T-helper 22 cell (primary cell): ENCODE measurements around the gene B9D2.
"Not testable (repeated sequence)": the region's sequence is repeated elsewhere in the genome, so short reads cannot be mapped to it uniquely, and the experiment has no call there.

Experiments used
- DNase-seq: peaks from one replicate; pipeline ENCODE4 v3.0.0-alpha.2; 2020; ENCODE audit warnings: low read depth

B9D2 gene

DNA sequence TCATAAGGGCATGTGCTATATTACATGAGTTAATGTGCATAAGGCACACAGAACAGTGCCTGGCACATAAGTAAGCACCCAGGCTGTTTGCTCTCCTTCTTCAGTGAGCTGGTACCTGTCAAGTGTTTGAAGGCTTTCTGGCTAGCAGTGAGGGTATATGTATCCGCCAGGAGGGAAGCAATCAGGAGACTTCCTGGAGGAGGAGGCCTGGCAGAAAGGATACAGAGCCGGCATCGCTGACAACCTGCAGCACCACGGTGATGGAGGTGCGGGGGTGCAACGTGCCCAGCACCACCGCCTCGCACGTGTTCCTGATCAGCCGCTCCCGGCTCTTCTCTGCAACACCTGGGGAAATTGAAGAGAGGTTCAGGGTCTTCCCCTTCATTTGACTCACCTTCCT is 27.7 kb upstream of the B9D2 start:
- no peak for DNase-seq

DNA sequence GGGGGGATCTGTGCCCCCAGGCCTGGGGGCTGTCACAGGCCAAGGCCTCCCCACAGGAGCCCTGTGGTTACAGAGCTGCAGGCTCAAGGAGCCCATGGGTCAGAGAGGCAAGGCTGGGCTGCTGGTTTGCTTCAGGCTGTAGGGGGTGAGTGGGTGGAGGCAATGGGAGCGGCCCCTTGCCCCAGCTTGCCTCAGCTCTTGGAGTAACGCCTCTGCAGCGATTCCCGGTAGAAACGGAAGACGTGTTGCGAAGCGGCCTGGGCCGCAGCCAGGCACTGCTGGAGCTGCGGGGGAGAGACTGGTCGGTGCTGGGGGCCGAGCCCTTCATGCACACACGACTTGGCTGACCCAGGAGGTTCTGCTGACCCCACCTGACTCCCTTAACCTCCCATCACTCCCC is 22.5 kb upstream of the B9D2 start:
- no peak for DNase-seq

DNA sequence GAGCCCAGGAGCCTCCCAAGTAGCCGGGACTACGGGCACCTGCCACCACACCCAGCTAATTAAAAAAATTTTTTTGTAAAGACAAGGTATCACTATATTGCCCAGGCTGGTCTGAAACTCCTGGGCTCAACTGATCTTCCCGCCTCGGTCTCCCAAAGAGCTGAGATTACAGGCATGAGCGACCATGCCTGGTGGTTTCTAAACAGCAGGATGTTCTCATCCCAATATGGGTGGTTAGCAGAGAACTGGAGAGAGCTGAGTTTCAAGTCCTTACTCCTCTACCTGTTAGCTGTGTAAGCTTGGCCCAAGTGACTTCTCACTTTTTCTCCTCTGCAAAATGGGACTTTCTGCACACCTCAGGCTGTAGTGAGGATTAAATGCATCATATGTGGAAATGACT is 20.4 kb upstream of the B9D2 start:
- no peak for DNase-seq

DNA sequence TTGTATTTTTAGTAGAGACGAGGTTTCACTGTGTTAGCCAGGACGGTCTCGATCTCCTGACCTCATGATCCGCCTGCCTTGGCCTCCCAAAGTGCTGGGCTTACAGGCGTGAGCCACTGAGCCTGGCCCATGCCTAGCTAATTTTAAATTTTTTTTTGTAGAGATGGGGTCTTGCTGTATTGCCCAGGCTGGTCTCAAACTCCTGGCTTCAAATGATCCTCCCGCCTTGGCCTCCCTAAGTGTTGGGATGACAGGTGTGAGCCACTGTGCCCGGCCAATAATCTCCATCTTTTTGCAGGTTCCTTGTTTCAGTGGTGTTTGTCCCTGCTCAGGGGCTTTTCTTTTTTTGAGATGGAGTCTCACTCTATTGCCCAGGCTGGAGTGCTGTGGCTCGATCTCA is 17.6 kb upstream of the B9D2 start:
- not testable (repeated sequence) for DNase-seq

DNA sequence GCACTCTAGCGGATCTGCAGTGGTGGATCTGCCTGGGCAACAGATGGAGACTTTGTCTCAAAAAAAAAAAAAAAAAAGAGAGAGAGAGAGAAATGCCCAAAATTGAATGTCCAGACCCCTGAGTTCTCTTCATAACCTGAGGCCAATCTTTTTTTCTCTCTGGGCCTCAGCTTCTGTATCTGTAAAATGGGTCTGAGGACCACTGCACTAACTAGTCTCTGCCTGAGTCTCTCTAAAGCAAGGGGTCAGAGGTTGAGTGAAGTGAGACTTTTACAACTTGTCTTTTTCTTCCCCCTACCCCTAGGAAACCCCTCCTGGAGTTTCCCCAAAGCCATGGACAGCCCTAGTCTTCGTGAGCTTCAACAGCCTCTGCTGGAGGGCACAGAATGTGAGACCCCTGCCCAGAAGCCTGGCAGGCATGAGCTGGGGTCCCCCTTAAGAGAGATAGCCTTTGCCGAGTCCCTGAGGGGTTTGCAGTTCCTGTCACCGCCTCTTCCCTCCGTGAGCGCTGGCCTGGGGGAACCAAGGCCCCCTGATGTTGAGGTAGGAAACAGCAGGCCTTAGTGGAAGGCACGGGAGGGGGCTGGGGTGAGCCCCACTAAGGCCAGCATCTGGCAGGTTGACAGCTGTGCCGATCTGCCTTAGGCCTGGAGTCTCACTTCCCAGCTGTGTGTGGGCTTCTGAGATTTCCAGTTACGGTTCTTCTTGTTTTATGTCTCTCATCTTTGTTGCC is 14.2 kb upstream of the B9D2 start:
- no peak for DNase-seq

DNA sequence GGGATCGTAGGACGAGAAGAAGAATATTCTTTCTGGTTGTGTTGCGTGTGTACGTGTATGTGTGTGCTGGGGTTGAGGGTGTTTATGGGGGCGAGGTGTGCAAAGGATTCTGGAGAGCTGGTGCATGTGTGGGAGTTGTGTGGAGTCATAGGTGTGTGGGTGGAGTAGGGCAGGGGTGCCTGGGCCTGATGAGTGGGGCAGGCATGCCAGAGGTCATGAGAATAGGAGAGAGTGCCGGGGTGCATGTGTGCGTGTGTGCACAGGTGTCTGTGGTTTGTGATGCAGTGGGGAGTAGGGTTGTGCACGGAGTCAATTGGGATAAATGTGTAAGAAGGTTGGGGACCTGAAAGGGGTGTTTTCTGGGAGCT is 13.0 kb upstream of the B9D2 start:
- DNase-seq = no peak

DNA sequence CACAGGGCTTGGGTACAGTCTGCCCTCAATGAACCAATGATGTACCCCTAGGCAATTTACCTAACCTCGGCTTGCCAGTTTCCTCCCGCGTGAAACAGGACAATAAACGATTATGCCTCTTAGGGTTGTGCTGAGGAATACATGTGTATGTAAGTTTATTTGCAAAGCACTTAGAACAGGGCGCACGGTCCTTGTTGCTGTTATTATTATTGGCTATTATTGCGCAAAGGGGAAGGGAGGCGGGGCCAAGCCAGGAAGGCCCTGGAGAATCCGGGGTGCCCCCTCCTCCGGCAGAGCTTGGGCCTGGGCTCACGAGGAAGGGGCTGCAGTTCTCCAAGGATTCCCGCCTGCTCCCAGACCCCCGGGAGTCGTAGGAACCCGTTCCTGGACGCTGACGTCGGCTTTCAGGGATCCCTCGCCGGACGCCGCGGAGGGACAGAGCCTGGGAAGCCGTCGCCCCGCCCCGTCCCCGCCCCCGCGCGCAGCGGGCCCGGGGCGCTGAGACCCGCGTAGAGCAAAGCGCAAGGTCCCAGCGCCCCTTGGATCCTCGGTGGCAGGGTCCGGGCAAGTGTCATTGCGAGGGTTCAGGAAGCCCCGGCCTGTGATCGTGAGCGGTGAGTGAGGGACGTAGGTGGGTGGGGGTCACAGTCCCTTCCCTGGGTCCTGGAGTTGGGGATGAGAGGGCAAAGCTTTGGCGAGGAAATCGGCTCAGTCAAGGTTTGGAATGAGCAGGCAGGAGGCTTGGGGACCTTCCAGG is 12.5 kb upstream of the B9D2 start, which contains the start of gene TMEM91:
TMEM91 (plus strand) TSS at position 293 of the 757 bp plus-strand sequence. CDS start 1,777 bp downstream, outside the sequence.
- DNase-seq = no peak

DNA sequence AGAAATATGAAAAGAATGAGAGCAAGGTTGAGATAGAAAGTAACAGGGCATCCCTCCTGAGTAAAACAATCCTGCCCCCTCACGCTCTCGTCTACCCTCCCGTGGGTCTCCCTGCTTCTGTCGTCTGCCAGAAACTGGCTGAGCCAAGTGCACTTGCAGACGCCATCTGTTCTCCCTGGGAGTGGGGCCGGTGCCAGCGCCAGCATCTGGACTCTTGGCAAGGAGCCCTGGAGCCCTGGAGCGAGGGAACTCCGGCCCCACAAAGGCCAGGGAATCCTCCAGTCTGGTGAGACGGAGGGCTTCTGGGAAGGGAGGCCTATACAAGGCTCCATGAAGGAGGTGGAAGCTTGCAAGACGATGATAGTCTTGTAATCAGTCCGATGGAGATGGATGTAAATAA is 10.0 kb upstream of the B9D2 start:
- no peak for DNase-seq

DNA sequence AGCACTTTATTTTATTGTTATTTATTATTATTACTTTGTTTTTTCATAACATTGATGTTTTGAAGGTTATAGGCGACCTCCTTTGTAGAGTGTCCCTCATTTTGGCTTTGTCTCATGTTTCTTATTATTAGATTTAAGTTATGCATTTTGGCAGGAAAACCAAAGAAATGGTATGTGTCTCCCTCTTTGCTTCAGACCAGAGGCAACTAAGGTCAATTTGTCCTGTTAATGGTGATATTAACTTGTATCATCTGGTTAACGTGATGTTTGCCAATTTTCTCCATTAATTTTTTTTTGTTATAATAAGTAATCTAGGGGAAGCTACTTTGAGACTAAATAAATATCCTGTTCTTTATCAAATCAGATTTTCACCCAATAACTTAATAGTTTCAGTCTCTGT is 8.6 kb upstream of the B9D2 start:
- DNase-seq = no peak

DNA sequence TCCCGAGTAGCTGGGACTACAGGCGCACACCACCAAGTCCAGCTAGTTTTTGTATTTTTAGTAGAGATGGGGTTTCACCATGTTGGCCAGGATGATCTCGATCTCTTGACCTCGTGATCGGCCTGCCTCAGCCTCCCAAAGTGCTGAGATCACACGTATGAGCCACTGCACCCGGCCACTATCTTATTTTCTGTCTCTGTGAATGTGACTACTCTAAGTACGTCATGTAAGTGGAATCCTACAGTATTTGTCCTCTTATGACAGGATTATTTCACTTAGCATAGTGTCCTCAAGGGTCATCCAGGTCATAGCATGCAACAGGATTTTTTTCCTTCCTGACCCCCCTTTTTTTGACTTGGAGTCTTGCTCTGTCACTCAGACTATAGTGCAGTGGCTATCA is 7.6 kb upstream of the B9D2 start:
- DNase-seq = no peak

DNA sequence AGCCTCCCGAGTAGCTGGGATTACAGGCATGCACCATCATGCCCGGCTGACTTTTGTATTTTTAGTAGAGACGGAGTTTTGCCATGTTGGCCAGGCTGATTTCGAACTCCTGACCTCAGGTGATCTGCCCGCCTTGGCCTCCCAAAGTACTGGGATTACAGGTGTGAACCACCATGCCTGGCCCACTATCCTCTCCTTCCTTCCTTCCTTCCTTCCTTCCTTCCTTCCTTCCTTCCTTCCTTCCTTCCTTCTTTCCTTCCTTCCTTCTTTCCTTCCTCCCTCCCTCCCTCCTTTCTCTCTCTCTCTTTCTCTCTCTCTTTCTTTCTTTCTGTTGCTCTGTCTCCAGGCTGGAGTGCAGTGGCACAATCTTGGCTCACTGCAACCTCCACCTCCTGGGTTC is 7.2 kb upstream of the B9D2 start:
- not testable (repeated sequence) for DNase-seq

DNA sequence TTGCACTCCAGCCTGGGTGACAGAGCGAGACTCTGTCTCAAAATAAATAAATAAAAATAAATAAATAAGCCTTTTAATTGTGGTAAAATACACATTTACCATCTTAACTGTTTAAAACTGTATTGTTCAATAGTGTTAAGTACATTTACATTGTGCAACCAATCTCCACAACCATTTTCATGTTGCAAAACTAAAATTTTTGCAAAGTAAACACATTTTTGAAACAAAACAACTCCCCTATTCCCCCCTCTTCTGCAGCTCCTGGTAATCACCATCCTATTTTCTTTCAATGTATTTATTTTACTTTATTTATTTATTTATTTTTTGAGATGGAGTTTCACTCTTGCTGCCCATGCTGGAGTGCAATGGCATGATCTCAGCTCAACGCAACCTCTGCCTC is 5.8 kb upstream of the B9D2 start:
- DNase-seq = no peak

DNA sequence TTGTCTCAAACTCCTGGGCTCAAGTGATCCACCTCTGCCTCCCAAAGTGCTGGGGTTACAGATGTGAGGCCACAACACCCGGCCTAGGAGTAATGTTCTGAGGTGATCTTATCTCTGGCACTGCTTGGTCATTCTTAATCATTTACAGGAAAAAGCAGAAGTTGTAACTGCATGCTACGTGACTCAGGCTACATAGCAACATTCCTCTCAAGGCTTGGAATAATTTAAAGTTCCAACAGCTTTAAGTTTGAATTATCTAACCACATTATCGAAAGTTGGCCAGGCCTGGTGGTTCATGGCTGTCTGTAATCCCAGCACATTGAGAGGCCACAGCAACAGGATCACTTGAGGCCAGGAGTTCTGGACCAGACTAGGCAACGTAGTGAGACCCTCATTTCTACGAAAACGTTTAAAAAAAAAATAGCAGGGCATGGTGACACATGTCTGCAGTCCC is 3.9 kb upstream of the B9D2 start:
- DNase-seq = no peak

DNA sequence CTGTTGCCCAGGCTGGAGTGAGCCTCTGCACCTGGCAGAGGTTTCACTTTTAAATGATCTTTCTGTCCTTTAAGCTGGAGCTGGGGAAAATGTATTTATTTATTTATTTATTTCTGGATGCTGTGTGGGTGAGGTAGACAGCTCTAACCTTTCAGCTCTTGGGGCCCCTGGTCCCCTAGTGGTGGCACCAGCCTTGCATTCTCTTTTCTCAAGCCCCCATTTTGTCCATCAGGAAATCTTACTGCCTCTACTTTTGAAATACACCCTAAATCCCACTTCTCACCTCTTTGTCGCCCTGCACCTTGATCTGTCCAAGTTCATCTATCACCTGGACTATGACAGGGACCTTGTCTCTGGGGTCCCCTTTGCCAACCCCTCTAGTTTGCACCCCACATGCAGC is 2.1 kb upstream of the B9D2 start:
- no peak for DNase-seq

DNA sequence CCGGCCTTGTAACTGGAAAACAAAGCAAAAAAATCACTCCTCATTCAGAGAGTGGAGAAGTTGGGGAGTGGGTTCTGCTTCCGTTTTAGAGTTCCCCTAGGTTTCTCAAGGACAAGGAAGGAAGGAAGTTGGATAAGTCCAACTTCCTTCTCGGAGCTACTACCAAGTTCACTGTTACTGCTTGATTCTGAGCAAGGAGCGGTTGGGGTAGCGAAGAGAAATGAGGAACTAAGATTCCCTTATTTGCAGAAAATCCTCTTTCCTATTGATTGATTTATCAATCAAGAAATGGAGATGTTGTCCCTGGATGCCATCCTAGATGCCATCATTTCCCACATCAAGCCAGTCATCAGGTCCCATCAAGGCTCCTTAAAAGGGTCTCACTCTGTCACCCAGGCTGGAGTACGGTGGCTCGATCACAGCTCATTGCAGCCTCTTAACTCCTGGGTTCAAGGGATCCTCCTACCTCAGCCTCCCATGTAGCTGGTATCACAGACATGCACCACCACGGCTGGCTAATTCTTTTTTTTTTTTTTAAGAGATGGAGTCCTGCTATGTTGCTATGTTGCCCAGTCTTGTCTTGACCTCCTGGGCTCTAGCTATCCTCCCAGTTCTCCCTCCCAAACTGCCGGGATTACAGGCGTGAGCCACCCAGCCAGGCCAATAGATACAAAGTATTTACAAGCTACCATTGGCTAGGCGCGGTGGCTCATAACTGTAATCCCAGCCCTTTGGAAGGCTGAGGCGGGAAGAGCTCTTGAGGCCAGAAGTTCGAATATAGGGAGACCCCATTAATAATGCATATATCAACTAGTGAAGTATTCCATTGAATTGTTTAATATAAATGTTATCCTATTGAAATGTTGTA is 809 bp upstream of the B9D2 start:
- no peak for DNase-seq

DNA sequence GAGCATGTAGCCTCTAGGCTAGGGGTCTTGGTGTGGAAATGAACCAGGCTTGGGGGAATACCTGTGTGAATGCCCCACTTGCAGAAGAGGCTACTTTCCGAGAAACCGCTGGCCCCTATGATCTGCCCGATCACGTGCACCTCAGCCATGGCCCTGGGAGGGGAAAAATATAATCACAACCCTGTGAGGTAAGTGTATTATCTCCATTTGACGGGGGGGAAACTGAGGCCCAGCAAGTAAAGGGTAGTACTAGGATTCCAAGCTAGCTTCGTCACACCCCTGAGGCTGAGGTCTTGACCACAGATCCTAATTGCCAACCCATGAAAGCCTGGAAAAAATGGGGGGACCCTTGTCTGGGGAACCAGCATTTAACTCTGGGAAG is 587 bp downstream of the B9D2 start:
- no peak for DNase-seq

DNA sequence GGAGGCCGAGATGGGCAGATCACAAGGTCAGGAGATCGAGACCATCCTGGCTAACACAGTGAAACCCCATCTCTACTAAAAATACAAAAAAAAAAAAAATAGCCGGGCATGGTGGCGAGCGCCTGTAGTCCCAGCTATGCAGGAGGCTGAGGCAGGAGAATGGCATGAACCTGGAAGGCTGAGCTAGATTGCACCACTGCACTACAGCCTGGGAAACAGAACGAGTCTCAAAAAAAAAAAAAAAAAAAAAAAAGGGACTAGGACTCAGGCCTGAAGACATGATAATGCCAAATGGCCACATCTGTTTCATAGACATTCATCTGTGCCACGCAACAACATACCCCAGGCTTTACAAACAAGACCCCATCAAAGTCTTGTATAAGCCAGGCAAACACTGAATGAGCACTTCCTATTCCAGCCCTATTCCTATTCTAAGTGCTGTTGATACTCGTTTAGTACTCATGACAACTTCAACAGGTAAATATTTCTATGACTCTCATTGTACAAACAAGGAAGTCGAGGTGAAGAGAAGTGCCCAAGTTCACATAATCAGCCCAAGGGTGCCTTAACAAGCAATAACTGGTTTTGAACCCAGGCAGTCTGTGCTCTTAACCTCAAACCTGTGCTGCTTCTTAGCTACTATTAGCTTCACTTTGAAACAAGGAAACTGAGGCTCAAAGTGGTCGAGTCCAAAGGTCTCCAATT is 1.7 kb downstream of the B9D2 start:
- DNase-seq = no peak

DNA sequence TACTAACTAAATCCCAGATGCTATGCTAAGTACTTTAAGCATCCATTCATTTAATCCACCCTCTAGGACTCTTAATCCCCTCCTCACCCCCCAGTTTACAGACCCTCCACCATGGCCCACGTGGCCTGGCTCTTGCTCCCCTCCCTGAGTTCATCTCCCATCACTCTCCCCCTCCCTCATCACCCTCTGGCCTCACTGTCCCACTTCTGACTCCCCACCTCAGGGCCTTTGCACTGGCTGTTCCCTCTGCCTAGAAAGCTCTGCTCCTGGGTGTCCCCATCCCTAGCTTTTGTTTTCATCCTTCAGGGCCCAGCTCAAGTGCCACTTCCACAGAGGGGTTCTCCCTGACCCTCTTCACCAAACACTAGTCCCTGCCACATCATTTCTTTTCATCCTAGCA is 4.2 kb downstream of the B9D2 start:
- DNase-seq = no peak

DNA sequence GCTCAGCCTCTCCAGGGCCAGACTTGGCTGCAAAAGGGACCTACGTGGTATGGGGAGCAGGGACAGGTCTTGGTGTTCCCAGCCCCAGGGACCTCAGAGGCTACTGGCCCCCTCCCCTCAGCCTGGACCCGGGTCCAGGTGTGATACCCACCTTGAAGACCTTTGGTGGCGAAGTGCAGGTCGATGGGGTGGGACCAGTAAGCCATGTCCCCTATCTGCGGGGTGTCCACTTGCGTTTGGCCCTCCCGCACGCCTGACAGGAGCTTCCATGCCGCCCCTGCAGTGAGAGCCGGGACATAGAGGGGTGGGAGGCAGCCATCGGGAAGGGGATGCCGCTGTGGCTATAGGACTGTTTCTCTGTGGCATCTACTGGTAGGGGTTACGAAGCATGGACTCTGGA is 6.2 kb downstream of the B9D2 start:
- no peak for DNase-seq

DNA sequence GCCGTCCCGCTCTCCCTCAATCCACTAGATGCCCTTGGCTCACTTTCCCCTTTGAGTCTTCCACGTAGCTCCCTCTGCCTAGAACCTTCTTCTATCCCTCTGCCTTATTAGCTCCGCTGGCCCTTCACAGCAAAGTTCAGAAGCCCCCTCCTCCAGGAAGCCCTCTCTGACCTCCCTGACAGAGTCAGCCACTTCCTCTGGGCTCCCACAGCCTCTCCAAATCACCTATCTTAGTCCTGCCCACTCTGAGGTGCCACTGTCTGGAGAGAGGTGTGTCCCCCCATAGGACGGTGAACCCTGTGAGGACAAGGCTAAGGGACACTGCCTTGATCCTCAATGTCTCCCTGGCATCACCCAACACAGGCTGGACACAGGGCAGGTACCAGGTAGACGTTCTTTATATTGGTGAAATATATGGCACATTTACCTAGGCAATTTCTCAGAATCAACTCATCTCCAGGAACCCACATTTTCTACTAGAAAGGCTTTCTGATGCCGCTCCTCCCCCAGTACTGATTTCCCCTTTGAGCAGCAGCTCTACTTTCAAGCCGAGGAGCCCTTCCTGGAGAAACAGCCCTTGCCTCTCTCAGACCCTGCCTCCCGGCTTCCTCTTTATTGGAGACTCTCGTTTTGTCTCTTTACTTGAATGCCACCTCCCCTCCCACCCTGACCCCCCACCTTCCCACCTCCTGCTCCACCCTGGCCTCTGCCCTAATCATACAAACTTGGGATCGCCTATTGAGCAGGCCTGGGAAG is 6.8 kb downstream of the B9D2 start:
- DNase-seq = no peak

DNA sequence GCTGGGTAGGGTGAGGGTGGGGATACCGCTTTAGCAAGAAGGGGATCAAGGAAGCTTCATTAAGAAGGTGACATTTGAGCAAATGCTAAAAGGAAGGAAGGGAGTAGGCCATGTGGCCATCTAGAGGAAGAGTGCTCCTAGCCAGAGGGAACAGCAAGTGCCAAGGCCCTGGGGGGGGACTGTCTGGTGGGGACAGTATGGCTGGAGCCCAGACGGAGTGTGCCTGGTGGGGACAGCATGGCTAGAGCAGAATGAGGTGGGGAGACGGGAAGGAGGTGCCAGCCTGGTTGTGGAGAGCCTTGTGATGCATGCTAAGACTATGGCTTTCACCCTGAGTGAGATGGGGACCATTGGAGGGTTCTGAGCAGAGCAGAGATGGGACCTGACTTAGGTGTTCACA is 8.1 kb downstream of the B9D2 start:
- DNase-seq = no peak
